IMR-90 (cell line): ENCODE measurements around the gene CENPV. TPM values are rescaled to one million over a fixed set of nuclear protein-coding genes. Genes with fewer than 3 reads are reported as not detected.

ENCODE experiments used
- ATAC-seq: fragments of 200-7000 bp; cut with Tn5 transposase; 2 replicates; pipeline ENCODE4 v1.9.1; 2020; ENCODE audit warnings: low read depth, mild to moderate bottlenecking, moderate library complexity
- BruUV-seq: library from RNA; stranded (reverse); fragments of 400-500 nt; replicated peaks from 2 replicates; lab custom pipeline; 2021; lab: Mats Ljungman, UMichigan
- CTCF ChIA-PET: fragments of 300-600 bp; formaldehyde crosslinking; extraction: SDS; loops from one replicate; lab custom pipeline; 2021; ENCODE audit warnings: antibody characterized with exemption; lab: Yijun Ruan, JAX
- POLR2A ChIA-PET: fragments of 300-600 bp; sonication (Branson Sonifier 250); formaldehyde crosslinking; loops from one replicate; lab custom pipeline; 2022; ENCODE audit warnings: antibody characterized with exemption; ENCODE audit not compliant: unreplicated experiment; lab: Charles Lee
- DNase-seq: peaks from one replicate; pipeline ENCODE4 v3.0.0; 2013
- H2AFZ ChIP-seq: replicated peaks from 2 replicates; pipeline ENCODE3; 2013; ENCODE audit warnings: low read length, mild to moderate bottlenecking; ENCODE audit not compliant: poor library complexity
- H2AK5ac ChIP-seq: 2 replicates; pipeline ENCODE4 v1.6.1; 2013; ENCODE audit warnings: low read depth, low read length, inconsistent platforms
- H2AK9ac ChIP-seq: replicated peaks from 2 replicates; pipeline ENCODE3; 2013; ENCODE audit warnings: mild to moderate bottlenecking, low read depth, low read length, moderate library complexity; ENCODE audit not compliant: poor library complexity
- H2BK120ac ChIP-seq: 2 replicates; pipeline ENCODE4 v1.6.1; 2013; ENCODE audit warnings: low read depth, low read length, inconsistent platforms
- H2BK15ac ChIP-seq: 3 replicates; pipeline ENCODE4 v1.6.1; 2013; ENCODE audit warnings: low read depth, low read length, inconsistent platforms
- H2BK20ac ChIP-seq: 2 replicates; pipeline ENCODE4 v1.6.1; 2013; ENCODE audit warnings: low read depth, mild to moderate bottlenecking, inconsistent platforms, low read length, moderate library complexity
- H2BK5ac ChIP-seq: 2 replicates; pipeline ENCODE4 v1.6.1; 2013; ENCODE audit warnings: mild to moderate bottlenecking, low read depth, low read length, inconsistent platforms; ENCODE audit not compliant: poor library complexity, severe bottlenecking
- H3K14ac ChIP-seq: replicated peaks from 2 replicates; pipeline ENCODE4 v1.6.1; 2013; ENCODE audit warnings: low read depth, low read length, inconsistent platforms
- H3K18ac ChIP-seq: 2 replicates; pipeline ENCODE4 v1.6.1; 2013; ENCODE audit warnings: low read depth, low read length, control low read depth
- H3K23ac ChIP-seq: 2 replicates; pipeline ENCODE4 v1.6.1; 2013; ENCODE audit warnings: low read depth, low read length, inconsistent platforms
- H3K27ac ChIP-seq: 2 replicates; pipeline ENCODE4 v1.5.1; 2013; ENCODE audit warnings: mild to moderate bottlenecking, control low read depth, low read length; ENCODE audit not compliant: insufficient read depth
- H3K27me3 ChIP-seq: 2 replicates; pipeline ENCODE4 v1.6.1; 2013; ENCODE audit warnings: low read length; ENCODE audit not compliant: control insufficient read depth, insufficient read depth
- H3K36me3 ChIP-seq: 2 replicates; pipeline ENCODE4 v1.6.1; 2013; ENCODE audit warnings: low read length, mixed read lengths; ENCODE audit not compliant: control insufficient read depth, insufficient read depth
- H3K4ac ChIP-seq: 2 replicates; pipeline ENCODE4 v1.6.1; 2013; ENCODE audit warnings: low read depth, low read length, inconsistent platforms
- H3K4me1 ChIP-seq: 2 replicates; pipeline ENCODE4 v1.6.1; 2013; ENCODE audit warnings: low read length, mixed read lengths; ENCODE audit not compliant: control insufficient read depth, insufficient read depth
- H3K4me2 ChIP-seq: 2 replicates; pipeline ENCODE4 v1.6.1; 2013; ENCODE audit warnings: low read depth, mild to moderate bottlenecking, control low read depth, low read length, moderate library complexity
- H3K4me3 ChIP-seq: 2 replicates; pipeline ENCODE4 v1.5.1; 2013; ENCODE audit warnings: low read depth, mild to moderate bottlenecking, control low read depth, low read length, moderate library complexity; ENCODE audit not compliant: insufficient read depth
- H3K56ac ChIP-seq: 2 replicates; pipeline ENCODE4 v1.6.1; 2013; ENCODE audit warnings: low read length, inconsistent platforms; ENCODE audit not compliant: insufficient read depth; ENCODE audit errors: extremely low read depth
- H3K79me1 ChIP-seq, 2 experiments: 2 replicates each; pipeline ENCODE4 v1.6.1; 2013; ENCODE audit warnings: low read length in 2 of 2, inconsistent platforms in 1 of 2, low read depth in 1 of 2
- H3K9ac ChIP-seq: 2 replicates; pipeline ENCODE4 v1.6.1; 2013; ENCODE audit warnings: low read depth, low read length, control low read depth
- H3K9me1 ChIP-seq: 2 replicates; pipeline ENCODE4 v1.6.1; 2013; ENCODE audit warnings: low read length, inconsistent platforms; ENCODE audit not compliant: insufficient read depth
- H3K9me3 ChIP-seq: 2 replicates; pipeline ENCODE4 v1.6.1; 2013; ENCODE audit warnings: low read length; ENCODE audit not compliant: control insufficient read depth, insufficient read depth
- H4K20me1 ChIP-seq: 2 replicates; pipeline ENCODE4 v1.6.1; 2013; ENCODE audit warnings: low read length, inconsistent platforms; ENCODE audit not compliant: insufficient read depth
- H4K5ac ChIP-seq: 2 replicates; pipeline ENCODE4 v1.6.1; 2013; ENCODE audit warnings: mild to moderate bottlenecking, low read depth, low read length, control low read depth
- H4K8ac ChIP-seq, 2 experiments: 2 replicates each; pipeline ENCODE4 v1.6.1; 2013; ENCODE audit warnings: low read depth in 2 of 2, low read length in 2 of 2, control low read depth in 1 of 2, inconsistent platforms in 1 of 2
- H4K91ac ChIP-seq: 2 replicates; pipeline ENCODE4 v1.6.1; 2013; ENCODE audit warnings: low read depth, low read length, inconsistent platforms; ENCODE audit not compliant: insufficient read depth
- BHLHE40 ChIP-seq: fragments of 150-350 bp; IDR thresholded peaks from 2 replicates; pipeline ENCODE4 v1.6.1; 2016; ENCODE audit warnings: mild to moderate bottlenecking, low read depth, low read length
- CEBPB ChIP-seq: IDR thresholded peaks from 2 replicates; pipeline ENCODE4 v1.6.1; 2012; ENCODE audit warnings: low read depth, low read length, improper control_type of control experiment
- ELK1 ChIP-seq: fragments of 150-350 bp; IDR thresholded peaks from 2 replicates; pipeline ENCODE4 v1.6.1; 2016; ENCODE audit warnings: low read depth, mild to moderate bottlenecking, low read length, moderate library complexity, borderline replicate concordance
- MAZ ChIP-seq: IDR thresholded peaks from 2 replicates; pipeline ENCODE4 v1.6.1; 2012; ENCODE audit warnings: low read depth, mild to moderate bottlenecking, low read length, improper control_type of control experiment, moderate library complexity, borderline replicate concordance
- RCOR1 ChIP-seq: IDR thresholded peaks from 2 replicates; pipeline ENCODE4 v1.6.1; 2012; ENCODE audit warnings: mild to moderate bottlenecking, low read length, improper control_type of control experiment; ENCODE audit not compliant: insufficient replicate concordance
- RFX5 ChIP-seq: IDR thresholded peaks from 2 replicates; pipeline ENCODE4 v1.8.0; 2012; ENCODE audit warnings: low read depth, mild to moderate bottlenecking, low read length, moderate library complexity
- WGBS, 2 experiments: methylation state at CpG; one replicate each; pipeline versions ENCODE4 v1.1.5 to v1.1.7; 2013; ENCODE audit warnings: missing lambda C conversion rate in 2 of 2; ENCODE audit not compliant: insufficient read length in 1 of 2; ENCODE audit errors: extremely low coverage in 2 of 2; 5-methylcytosine and 5-hydroxymethylcytosine counted together
- dilution Hi-C: fragments of 300-500 bp; cut with HindIII; formaldehyde crosslinking; loops from one replicate; pipeline ENCODE4 v1.14.3; 2018; ENCODE audit warnings: low sequenced_read_pairs; ENCODE audit not compliant: unreplicated experiment
- in situ Hi-C: fragments of 300-500 bp; cut with MboI; formaldehyde crosslinking; loops from 3 replicates; pipeline ENCODE4 v1.14.3; 2019; ENCODE audit warnings: low sequenced_read_pairs, inconsistent platforms, mixed read lengths
- intact Hi-C: fragments of 100-400 bp; cut with micrococcal nuclease; formaldehyde crosslinking; loops from 2 replicates; pipeline ENCODE4 v1.10.0; 2022
- polyA plus RNA-seq, 3 experiments: library from polyadenylated mRNA; depleted of rRNA; stranded (reverse); fragments of >200 nt; gene quantifications; 2 replicates each; pipeline ENCODE4 v1.2.3, GENCODE V29; 2012; ENCODE audit warnings: low replicate concordance in 1 of 3
- total RNA-seq: library from RNA; depleted of rRNA; stranded (reverse); fragments of >200 nt; gene quantifications from 2 replicates; pipeline ENCODE4 v1.2.3, GENCODE V29; 2012

CENPV gene
- total and polyA plus RNA-seq, 2 of the 4 experiments (the other 2 are of a cell fraction) = 35.3 to 49.8 TPM

DNA sequence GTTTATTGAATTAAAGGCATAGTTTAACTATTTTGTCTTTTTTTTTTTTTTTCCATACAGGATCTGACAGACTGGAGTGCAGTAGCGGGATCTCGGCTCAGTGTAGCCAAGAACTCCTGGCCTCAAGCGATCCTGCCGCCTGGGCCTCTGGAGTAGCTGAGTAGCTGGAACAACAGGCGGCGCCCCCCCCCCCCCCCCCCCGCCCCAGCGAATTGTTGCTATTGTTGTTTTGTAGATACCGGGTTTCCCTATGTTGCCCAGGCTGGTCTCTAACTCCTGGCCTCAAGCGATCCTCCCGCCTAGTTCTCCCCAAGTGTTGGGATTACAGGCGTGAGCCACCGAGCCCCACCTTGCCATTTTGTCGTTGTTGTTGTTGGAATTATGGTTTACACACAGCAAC, 1.3 kb upstream of the CENPV start:
- Histone ChIP-seq H2AK5ac (no peak overlapping the region), H2BK5ac (no peak overlapping the region), H2BK120ac (no peak overlapping the region), H3K4me1 (0 out of 2 replicates have a peak, but pooled peaks cover 2% of the 10 kb centered on the region), H4K8ac (no peak overlapping the region), H4K91ac (no peak overlapping the region), H4K20me1 (no peaks in the 10 kb centered on the region), H3K27me3 (no peaks in the 10 kb centered on the region), H3K79me1 (peaks cover 6 to 18% of the 10 kb centered on the region in 2 experiments; a peak in 3 of 4 replicates), H3K14ac (no peak overlapping the region), H3K4me3 (no peak overlapping the region), H3K9me3 (no peaks in the 10 kb centered on the region), H2AK9ac (no peak overlapping the region), H2AFZ (no peak overlapping the region), H3K4ac (no peak overlapping the region), H2BK20ac (no peak overlapping the region), H3K9ac (no peak overlapping the region), H2BK15ac (no peak overlapping the region), H3K9me1 (peaks cover 3% of the 10 kb centered on the region; the same call in 1 of the 2 replicates), H3K36me3 (0 out of 2 replicates have a peak, but pooled peaks cover under 1% of the 10 kb centered on the region), H3K27ac (no peak overlapping the region), H4K5ac (no peak overlapping the region), H3K23ac (no peak overlapping the region), H3K18ac (no peak overlapping the region), H3K56ac (no peak overlapping the region), H3K4me2 (no peak overlapping the region)
- BruUV-seq = no TSS peak
- WGBS, 2 experiments = no CpG with 5 or more reads among the region's 14 CpGs
- in situ Hi-C loops (no loop called here), intact Hi-C loops (loop anchor here (5.0 kb wide), 2 partner anchors 67 to 137 kb away; partner anchors contain the start of genes NCOR1 and PIGL), dilution Hi-C loops (no loop called here)
- ATAC-seq (no peak), DNase-seq (no peak)
- TF ChIP-seq CEBPB (no peak), RCOR1 (no peak), RFX5 (no peak), ELK1 (no peak), BHLHE40 (no peak), MAZ (no peak)
- ChIA-PET CTCF (no interaction called here), POLR2A (no interaction called here)
